Measurements from ENCODE around the gene IFT52.

IFT52 gene

GRCh38 chr20:43681991-43682410 lies 91.3 kb downstream of the IFT52 start:
- Histone ChIP-seq H3K4me3 (ENCODE audit: low read depth in 1 of 2, low read length in 2 of 2) (no peak overlapping the region), H3K9me3 (ENCODE audit: control insufficient read depth in 1 of 2, low read length in 2 of 2) (no peaks in the 10 kb centered on the region), H3K9ac (ENCODE audit: low read depth in 1 of 2, low read length in 2 of 2) (no peak overlapping the region), H3K36me3 (ENCODE audit: control insufficient read depth in 1 of 2, insufficient read depth in 2 of 2, low read length in 2 of 2) (no peaks in the 10 kb centered on the region), H3K4me1 (ENCODE audit: control insufficient read depth in 1 of 2, insufficient read depth in 2 of 2, low read length in 2 of 2) (no peaks in the 10 kb centered on the region), H3K27ac (ENCODE audit: low read depth, low read length) (peak overlapping the region; percentile 47), H3K27me3 (ENCODE audit: control insufficient read depth in 1 of 2, insufficient read depth in 2 of 2, low read length in 2 of 2) (no peaks in the 10 kb centered on the region)

GRCh38 chr20:43682446-43682845 lies 91.7 kb downstream of the IFT52 start:
- Histone ChIP-seq H3K9me3 (ENCODE audit: control insufficient read depth in 1 of 2, low read length in 2 of 2) (no peaks in the 10 kb centered on the region), H3K27ac (ENCODE audit: low read depth, low read length) (peak overlapping the region; percentile 11)

GRCh38 chr20:43686820-43687219 lies 96.1 kb downstream of the IFT52 start:
- H3K9me3 ChIP-seq (ENCODE audit: control insufficient read depth in 1 of 2, low read length in 2 of 2), result no peaks in the 10 kb centered on the region

More at GRCh38 chr20:43682446-43682845, 91.7 kb downstream of the IFT52 start:
- Histone ChIP-seq H3K4me3 (ENCODE audit: low read depth in 1 of 2, low read length in 2 of 2) (no peak overlapping the region), H3K4me1 (ENCODE audit: control insufficient read depth in 1 of 2, insufficient read depth in 2 of 2, low read length in 2 of 2) (no peaks in the 10 kb centered on the region), H3K36me3 (ENCODE audit: control insufficient read depth in 1 of 2, insufficient read depth in 2 of 2, low read length in 2 of 2) (no peaks in the 10 kb centered on the region), H3K9ac (ENCODE audit: low read depth in 1 of 2, low read length in 2 of 2) (no peak overlapping the region), H3K27me3 (ENCODE audit: control insufficient read depth in 1 of 2, insufficient read depth in 2 of 2, low read length in 2 of 2) (no peaks in the 10 kb centered on the region)

GRCh38 chr20:43689165-43689564 lies 98.4 kb downstream of the IFT52 start:
- Histone ChIP-seq H3K9me3 (ENCODE audit: control insufficient read depth in 1 of 2, low read length in 2 of 2) (no peaks in the 10 kb centered on the region), H3K27me3 (ENCODE audit: control insufficient read depth in 1 of 2, insufficient read depth in 2 of 2, low read length in 2 of 2) (no peaks in the 10 kb centered on the region), H3K4me1 (ENCODE audit: control insufficient read depth in 1 of 2, insufficient read depth in 2 of 2, low read length in 2 of 2) (no peaks in the 10 kb centered on the region), H3K27ac (ENCODE audit: low read depth, low read length) (no peak overlapping the region), H3K4me3 (ENCODE audit: low read depth in 1 of 2, low read length in 2 of 2) (no peak overlapping the region), H3K9ac (ENCODE audit: low read depth in 1 of 2, low read length in 2 of 2) (no peak overlapping the region), H3K36me3 (ENCODE audit: control insufficient read depth in 1 of 2, insufficient read depth in 2 of 2, low read length in 2 of 2) (no peaks in the 10 kb centered on the region)

More at GRCh38 chr20:43686820-43687219, 96.1 kb downstream of the IFT52 start:
- H3K4me3 ChIP-seq (ENCODE audit: low read depth in 1 of 2, low read length in 2 of 2), result no peak overlapping the region
- H3K4me1 ChIP-seq (ENCODE audit: control insufficient read depth in 1 of 2, insufficient read depth in 2 of 2, low read length in 2 of 2), result no peaks in the 10 kb centered on the region
- no peak overlapping the region for H3K9ac ChIP-seq (ENCODE audit: low read depth in 1 of 2, low read length in 2 of 2)
- H3K27me3 ChIP-seq (ENCODE audit: control insufficient read depth in 1 of 2, insufficient read depth in 2 of 2, low read length in 2 of 2), result no peaks in the 10 kb centered on the region
- H3K27ac ChIP-seq (ENCODE audit: low read depth, low read length), result no peak overlapping the region
- H3K36me3 ChIP-seq (ENCODE audit: control insufficient read depth in 1 of 2, insufficient read depth in 2 of 2, low read length in 2 of 2), result no peaks in the 10 kb centered on the region

GRCh38 chr20:43690943-43691598 lies 100.3 kb downstream of the IFT52 start:
- H3K4me1 ChIP-seq (ENCODE audit: control insufficient read depth in 1 of 2, insufficient read depth in 2 of 2, low read length in 2 of 2), result no peaks in the 10 kb centered on the region
- H3K9ac ChIP-seq (ENCODE audit: low read depth in 1 of 2, low read length in 2 of 2), result no peak overlapping the region
- no peaks in the 10 kb centered on the region for H3K27me3 ChIP-seq (ENCODE audit: control insufficient read depth in 1 of 2, insufficient read depth in 2 of 2, low read length in 2 of 2)
- no peaks in the 10 kb centered on the region for H3K36me3 ChIP-seq (ENCODE audit: control insufficient read depth in 1 of 2, insufficient read depth in 2 of 2, low read length in 2 of 2)
- H3K27ac ChIP-seq (ENCODE audit: low read depth, low read length), result no peak overlapping the region
- no peaks in the 10 kb centered on the region for H3K9me3 ChIP-seq (ENCODE audit: control insufficient read depth in 1 of 2, low read length in 2 of 2)
- H3K4me3 ChIP-seq (ENCODE audit: low read depth in 1 of 2, low read length in 2 of 2), result no peak overlapping the region

- Histone ChIP-seq H3K4me1 (ENCODE audit: control insufficient read depth in 1 of 2, insufficient read depth in 2 of 2, low read length in 2 of 2) (no peaks in the 10 kb centered on the region), H3K9me3 (ENCODE audit: control insufficient read depth in 1 of 2, low read length in 2 of 2) (no peaks in the 10 kb centered on the region), H3K4me3 (ENCODE audit: low read depth in 1 of 2, low read length in 2 of 2) (no peak overlapping the region), H3K27me3 (ENCODE audit: control insufficient read depth in 1 of 2, insufficient read depth in 2 of 2, low read length in 2 of 2) (no peaks in the 10 kb centered on the region), H3K9ac (ENCODE audit: low read depth in 1 of 2, low read length in 2 of 2) (no peak overlapping the region), H3K36me3 (ENCODE audit: control insufficient read depth in 1 of 2, insufficient read depth in 2 of 2, low read length in 2 of 2) (no peaks in the 10 kb centered on the region), H3K27ac (ENCODE audit: low read depth, low read length) (no peak overlapping the region)
These were observed 101.3 kb downstream of the IFT52 start for GRCh38 chr20:43691928-43692524.

GRCh38 chr20:43694763-43695162 lies 104.0 kb downstream of the IFT52 start:
- H3K4me3 ChIP-seq (ENCODE audit: low read depth in 1 of 2, low read length in 2 of 2), result no peak overlapping the region
- H3K9me3 ChIP-seq (ENCODE audit: control insufficient read depth in 1 of 2, low read length in 2 of 2), result no peaks in the 10 kb centered on the region
- H3K4me1 ChIP-seq (ENCODE audit: control insufficient read depth in 1 of 2, insufficient read depth in 2 of 2, low read length in 2 of 2), result no peaks in the 10 kb centered on the region
- no peak overlapping the region for H3K9ac ChIP-seq (ENCODE audit: low read depth in 1 of 2, low read length in 2 of 2)
- no peaks in the 10 kb centered on the region for H3K27me3 ChIP-seq (ENCODE audit: control insufficient read depth in 1 of 2, insufficient read depth in 2 of 2, low read length in 2 of 2)
- H3K27ac ChIP-seq (ENCODE audit: low read depth, low read length), result no peak overlapping the region
- H3K36me3 ChIP-seq (ENCODE audit: control insufficient read depth in 1 of 2, insufficient read depth in 2 of 2, low read length in 2 of 2), result no peaks in the 10 kb centered on the region

GRCh38 chr20:43695571-43695970 lies 104.8 kb downstream of the IFT52 start:
- Histone ChIP-seq H3K36me3 (ENCODE audit: control insufficient read depth in 1 of 2, insufficient read depth in 2 of 2, low read length in 2 of 2) (peaks cover 0 to 8% of the 10 kb centered on the region in 2 donors), H3K9ac (ENCODE audit: low read depth in 1 of 2, low read length in 2 of 2) (no peak overlapping the region), H3K27ac (ENCODE audit: low read depth, low read length) (no peak overlapping the region), H3K4me1 (ENCODE audit: control insufficient read depth in 1 of 2, insufficient read depth in 2 of 2, low read length in 2 of 2) (no peaks in the 10 kb centered on the region), H3K9me3 (ENCODE audit: control insufficient read depth in 1 of 2, low read length in 2 of 2) (no peaks in the 10 kb centered on the region), H3K4me3 (ENCODE audit: low read depth in 1 of 2, low read length in 2 of 2) (no peak overlapping the region), H3K27me3 (ENCODE audit: control insufficient read depth in 1 of 2, insufficient read depth in 2 of 2, low read length in 2 of 2) (no peaks in the 10 kb centered on the region)
